ENCODE data around the gene REXO4.
"Not testable (repeated sequence)": the region's sequence is repeated elsewhere in the genome, so short reads cannot be mapped to it uniquely, and the experiment has no call there.

The REXO4 gene

DNA sequence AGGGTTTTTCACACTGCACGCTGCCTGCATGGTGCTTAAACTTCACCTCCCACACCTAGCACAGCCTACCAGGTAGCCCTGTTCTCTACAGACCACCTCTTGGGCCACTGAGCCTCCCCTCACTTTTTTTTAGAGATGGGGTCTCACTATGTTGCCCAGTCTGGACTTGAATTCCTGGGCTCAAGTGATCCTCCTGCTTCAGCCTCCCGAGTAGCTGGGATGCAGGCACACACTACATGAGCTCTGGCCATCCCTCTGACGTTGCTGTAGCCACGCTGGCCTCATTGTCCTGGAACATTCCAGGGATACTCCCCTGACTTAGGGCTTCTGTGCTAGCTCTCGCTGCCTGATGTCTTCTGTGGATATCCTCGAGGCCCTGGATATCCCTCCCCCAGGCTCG is 34.8 kb upstream of the REXO4 start:
- no peak for DNase-seq (ENCODE audit: low read depth, low spot score)
- no peak overlapping the region for H3K27ac ChIP-seq

DNA sequence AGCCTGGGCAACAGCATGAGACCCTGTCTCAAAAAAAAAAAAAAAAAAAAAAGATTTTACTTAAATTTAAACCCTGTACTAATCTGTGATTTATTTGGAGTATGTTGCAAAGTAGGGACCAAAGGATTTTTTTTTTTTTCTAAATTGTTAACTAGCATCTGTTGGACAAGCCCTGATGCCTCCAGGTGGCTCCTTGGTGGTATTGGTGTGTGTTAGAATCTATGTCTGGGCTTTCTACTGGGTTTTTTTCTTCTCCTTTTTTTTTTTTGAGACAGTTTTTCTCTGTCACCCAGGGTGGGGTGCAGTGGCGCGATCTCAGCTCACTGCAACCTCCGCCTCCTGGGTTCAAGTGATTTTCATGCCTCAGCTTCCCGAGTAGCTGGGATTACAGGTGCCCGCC is 34.1 kb upstream of the REXO4 start:
- DNase-seq (ENCODE audit: low read depth, low spot score); H3K27ac ChIP-seq: not testable (repeated sequence)

- no peak overlapping the region for H3K27ac ChIP-seq
These were observed 31.9 kb upstream of the REXO4 start for GRCh38 chr9:133449760-133450159.

GRCh38 chr9:133448487-133448972 is 30.7 kb upstream of the REXO4 start:
- no peak overlapping the region for H3K27ac ChIP-seq
- no peak for DNase-seq (ENCODE audit: low read depth, low spot score)

More at GRCh38 chr9:133449760-133450159, 31.9 kb upstream of the REXO4 start:
- peak; percentile 37 for DNase-seq (ENCODE audit: low read depth, low spot score)

GRCh38 chr9:133445293-133445969 is 27.6 kb upstream of the REXO4 start:
- H3K27ac ChIP-seq: no peak overlapping the region
- DNase-seq (ENCODE audit: low read depth, low spot score): no peak

DNA sequence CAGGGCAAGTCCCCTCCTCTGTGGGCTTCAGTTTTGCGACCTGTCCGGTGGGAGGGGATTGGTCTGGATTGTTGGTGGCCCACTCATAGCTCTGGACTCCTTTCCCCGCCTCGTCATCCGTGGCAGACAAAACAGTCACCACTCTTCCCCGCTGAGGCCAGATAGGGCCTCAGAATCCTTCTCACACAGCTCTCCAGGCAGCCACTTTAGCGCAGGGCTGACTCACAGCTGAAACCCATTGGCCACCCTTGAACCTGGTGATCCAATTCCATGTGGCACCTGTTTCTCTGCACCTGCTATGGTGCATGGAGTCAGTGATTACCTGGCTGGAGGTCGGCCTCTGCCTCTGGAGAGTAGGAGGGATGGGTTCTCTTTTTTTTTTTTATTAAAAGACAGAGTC is 26.2 kb upstream of the REXO4 start:
- DNase-seq (ENCODE audit: low read depth, low spot score): no peak
- H3K27ac ChIP-seq: no peak overlapping the region

DNA sequence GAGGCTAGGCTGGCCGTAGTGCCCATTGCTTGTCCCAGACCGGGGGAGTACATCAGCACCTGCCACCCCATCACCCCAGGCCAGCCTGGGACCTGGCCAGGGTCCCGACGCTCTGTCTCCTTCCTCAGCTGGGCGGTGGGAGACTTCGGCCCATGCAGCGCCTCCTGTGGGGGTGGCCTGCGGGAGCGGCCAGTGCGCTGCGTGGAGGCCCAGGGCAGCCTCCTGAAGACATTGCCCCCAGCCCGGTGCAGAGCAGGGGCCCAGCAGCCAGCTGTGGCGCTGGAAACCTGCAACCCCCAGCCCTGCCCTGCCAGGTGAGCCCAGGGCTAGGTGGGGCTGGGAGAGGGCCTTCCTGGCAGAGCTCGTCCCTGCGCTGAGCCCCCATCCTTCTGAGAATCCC is 25.4 kb upstream of the REXO4 start:
- H3K27ac ChIP-seq: no peak overlapping the region
- no peak for DNase-seq (ENCODE audit: low read depth, low spot score)

DNA sequence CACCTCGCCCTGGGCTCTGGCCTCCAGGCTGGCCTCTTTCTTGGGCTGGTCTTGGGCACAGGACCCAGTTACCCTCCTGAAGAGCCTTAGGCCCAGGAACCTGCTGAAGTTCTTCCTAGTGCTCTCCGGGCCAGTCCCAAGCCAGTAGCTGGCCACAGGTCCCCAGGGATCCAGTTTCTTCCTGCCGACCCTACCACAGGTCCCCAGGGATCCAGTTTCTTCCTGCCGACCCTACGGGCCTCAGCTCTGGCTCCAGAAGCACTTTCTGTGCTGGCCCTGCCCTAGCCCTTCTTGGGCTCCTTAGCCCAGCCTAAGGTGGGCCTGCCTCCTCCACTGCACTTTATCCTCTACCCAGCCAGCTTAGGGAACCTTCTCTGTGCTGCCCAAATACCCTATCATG is 23.8 kb upstream of the REXO4 start:
- H3K27ac ChIP-seq: no peak overlapping the region
- DNase-seq (ENCODE audit: low read depth, low spot score): no peak

- H3K27ac ChIP-seq: no peak overlapping the region
- no peak for DNase-seq (ENCODE audit: low read depth, low spot score)
These were observed 23.1 kb upstream of the REXO4 start for GRCh38 chr9:133440874-133441273.

- H3K27ac ChIP-seq: no peak overlapping the region
- no peak for DNase-seq (ENCODE audit: low read depth, low spot score)
These were observed 21.5 kb upstream of the REXO4 start for GRCh38 chr9:133439337-133439736.

DNA sequence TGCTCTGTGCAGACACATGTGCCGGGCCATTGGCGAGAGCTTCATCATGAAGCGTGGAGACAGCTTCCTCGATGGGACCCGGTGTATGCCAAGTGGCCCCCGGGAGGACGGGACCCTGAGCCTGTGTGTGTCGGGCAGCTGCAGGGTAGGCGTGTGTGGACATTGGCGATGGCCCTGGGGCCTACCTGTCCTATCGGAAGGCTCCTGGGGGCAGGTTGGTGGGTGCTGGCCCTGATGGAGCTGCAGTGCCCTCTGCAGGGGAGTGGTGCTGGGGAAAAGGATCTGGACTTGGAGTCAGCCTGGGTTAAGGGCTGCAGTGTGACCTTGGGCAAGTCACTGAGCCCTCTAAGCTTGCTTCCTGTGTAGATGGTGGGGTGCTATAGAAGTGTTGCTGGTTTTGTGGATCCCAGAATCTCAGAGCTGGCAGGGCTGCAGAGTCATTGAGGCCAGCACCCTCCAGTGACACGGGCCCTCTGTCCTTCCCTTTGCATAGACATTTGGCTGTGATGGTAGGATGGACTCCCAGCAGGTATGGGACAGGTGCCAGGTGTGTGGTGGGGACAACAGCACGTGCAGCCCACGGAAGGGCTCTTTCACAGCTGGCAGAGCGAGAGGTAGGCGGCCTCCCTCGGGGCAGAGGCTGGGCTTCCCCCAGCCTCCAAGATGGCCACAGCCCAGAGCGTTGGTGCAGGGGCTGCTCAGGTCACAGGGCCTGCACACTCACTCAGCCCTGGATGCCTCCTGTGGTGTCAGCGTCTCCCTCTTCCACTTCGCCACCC is 20.1 kb upstream of the REXO4 start:
- no peak for DNase-seq (ENCODE audit: low read depth, low spot score)
- no peak overlapping the region for H3K27ac ChIP-seq

DNA sequence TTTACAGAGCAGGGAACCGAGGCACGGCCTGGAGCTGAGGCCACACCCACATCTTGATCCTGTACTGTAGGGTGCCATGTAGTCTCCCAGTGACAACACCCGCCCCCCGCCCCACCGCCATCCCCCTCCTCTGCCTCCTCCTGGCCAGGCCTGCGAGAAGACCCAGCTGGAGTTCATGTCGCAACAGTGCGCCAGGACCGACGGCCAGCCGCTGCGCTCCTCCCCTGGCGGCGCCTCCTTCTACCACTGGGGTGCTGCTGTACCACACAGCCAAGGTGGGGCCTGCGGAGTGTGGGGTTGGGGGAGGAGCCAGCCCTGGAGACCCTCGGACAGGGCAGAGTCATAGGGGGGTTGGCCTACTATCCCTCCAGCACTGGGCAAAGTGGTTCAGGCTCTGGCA is 18.9 kb upstream of the REXO4 start:
- no peak overlapping the region for H3K27ac ChIP-seq
- DNase-seq (ENCODE audit: low read depth, low spot score): no peak

GRCh38 chr9:133433351-133433843 is 15.6 kb upstream of the REXO4 start:
- DNase-seq (ENCODE audit: low read depth, low spot score): no peak
- no peak overlapping the region for H3K27ac ChIP-seq

DNA sequence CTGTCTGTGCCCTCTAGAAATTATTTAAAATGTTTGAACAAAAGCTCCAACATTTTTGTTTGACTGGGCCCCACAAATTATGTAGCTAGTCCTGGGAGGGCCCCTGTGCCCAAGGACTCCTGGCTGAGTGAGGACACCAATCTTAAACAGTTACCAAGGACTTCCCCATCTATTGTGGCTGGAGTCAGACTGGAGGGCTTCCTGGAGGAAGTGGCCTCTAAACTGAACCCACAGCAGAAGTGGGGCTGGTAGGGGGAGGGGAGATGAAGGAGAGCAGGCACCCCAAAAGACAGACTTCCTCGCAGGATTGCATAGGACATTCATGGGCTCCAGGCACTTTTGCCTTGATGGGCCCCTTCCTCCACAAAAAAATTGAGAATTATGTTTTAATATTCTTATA is 12.4 kb upstream of the REXO4 start:
- DNase-seq (ENCODE audit: low read depth, low spot score): no peak
- H3K27ac ChIP-seq: no peak overlapping the region

GRCh38 chr9:133429641-133430161 is 11.9 kb upstream of the REXO4 start:
- DNase-seq (ENCODE audit: low read depth, low spot score): no peak
- H3K27ac ChIP-seq: no peak overlapping the region

GRCh38 chr9:133429214-133429613 is 11.4 kb upstream of the REXO4 start:
- no peak for DNase-seq (ENCODE audit: low read depth, low spot score)
- no peak overlapping the region for H3K27ac ChIP-seq

GRCh38 chr9:133428617-133429101 is 10.8 kb upstream of the REXO4 start:
- DNase-seq (ENCODE audit: low read depth, low spot score): no peak
- no peak overlapping the region for H3K27ac ChIP-seq

DNA sequence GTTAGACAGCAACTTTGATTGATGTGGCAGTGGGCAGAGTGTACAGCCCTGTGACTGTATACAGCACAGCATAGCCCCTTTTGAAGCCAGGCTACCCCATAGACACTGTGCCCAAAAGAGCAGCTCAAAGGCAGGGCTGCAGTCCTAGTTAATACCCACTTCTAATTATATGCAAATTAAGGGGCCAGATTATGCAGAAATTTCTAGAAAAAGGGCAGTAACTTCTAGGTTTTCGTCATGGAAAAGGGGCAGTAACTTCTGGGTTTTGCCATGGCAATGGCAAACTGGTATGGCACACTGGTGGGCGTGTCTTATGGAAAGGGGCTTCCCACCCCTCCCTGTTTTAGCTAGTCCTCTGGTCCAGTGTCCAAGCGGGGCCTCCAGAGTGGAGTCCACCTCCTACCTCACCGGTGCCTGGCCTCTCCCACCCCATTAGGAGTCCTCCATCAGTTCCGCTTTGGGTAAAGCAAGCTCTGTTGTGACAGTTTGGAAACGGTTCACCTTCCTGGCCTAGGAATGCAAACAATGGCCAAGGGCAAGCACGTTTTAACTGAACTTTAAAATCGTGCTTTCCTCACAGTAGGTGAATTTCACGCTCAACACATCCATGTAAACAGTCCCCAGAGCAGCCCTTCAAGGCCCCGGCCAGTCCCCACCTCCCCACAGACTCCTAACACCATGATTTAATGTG is 10.0 kb upstream of the REXO4 start:
- H3K27ac ChIP-seq: no peak overlapping the region
- no peak for DNase-seq (ENCODE audit: low read depth, low spot score)

- no peak for DNase-seq (ENCODE audit: low read depth, low spot score)
- H3K27ac ChIP-seq: no peak overlapping the region
These were observed 8.2 kb upstream of the REXO4 start for GRCh38 chr9:133426011-133426410.

DNA sequence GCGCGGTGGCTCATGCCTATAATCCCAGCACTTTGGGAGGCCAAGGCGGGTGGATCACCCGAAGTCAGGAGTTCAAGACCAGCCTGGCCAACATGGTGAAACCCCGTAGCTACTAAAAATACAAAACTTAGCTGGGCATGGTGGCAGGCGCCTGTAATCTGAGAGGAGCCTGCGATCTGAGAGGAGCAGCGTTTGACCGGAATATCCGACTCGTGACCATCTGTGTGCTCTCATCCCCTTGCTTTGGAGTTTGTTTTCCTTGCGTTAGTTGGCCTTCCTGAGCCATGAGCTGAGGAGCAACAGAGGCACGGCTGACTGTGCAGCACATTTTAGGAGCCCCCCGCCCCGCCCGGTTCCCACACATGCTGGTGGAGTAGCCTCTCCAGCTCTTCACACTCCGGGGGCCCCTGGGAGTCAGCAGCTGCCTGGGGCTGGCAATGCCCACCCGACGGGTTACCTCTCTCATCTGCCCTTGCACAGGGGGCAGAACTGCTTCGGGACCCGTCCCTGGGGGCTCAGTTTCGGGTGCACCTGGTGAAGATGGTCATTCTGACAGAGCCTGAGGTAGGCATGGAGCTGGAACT is 7.3 kb upstream of the REXO4 start:
- no peak overlapping the region for H3K27ac ChIP-seq
- no peak for DNase-seq (ENCODE audit: low read depth, low spot score)

Measured in epithelial cell of prostate (primary cell).